ENCODE data around the gene ROBO1.

- TF ChIP-seq CTCF (IDR thresholded peaks at IDR 0.05) (no peak), POLR2A (IDR thresholded peaks at IDR 0.05) (no peak), POLR2AphosphoS5 (IDR thresholded peaks at IDR 0.05) (no peak)
Measured at GRCh38 chr3:79551997-79552396, 215.8 kb downstream of the ROBO1 start.
